Colonic mucosa (tissue), 4 donors: ENCODE results near the gene MCRIP2. TPM values are rescaled to one million over a fixed set of nuclear protein-coding genes. Genes with fewer than 3 reads are reported as not detected.
A peak's percentile ranks its signal among the peaks of the same experiment; 100 is the strongest.

Source experiments
- DNase-seq: peaks from one replicate; pipeline ENCODE4 v3.0.0-alpha.2; 2020
- H3K27ac ChIP-seq: fragments of 200-600 bp; one replicate; pipeline ENCODE4 v1.8.0; 2021
- H3K27me3 ChIP-seq: fragments of 200-600 bp; one replicate; pipeline ENCODE4 v1.8.0; 2021
- H3K36me3 ChIP-seq: fragments of 200-600 bp; one replicate; pipeline ENCODE4 v1.8.0; 2021
- H3K4me1 ChIP-seq: fragments of 200-600 bp; one replicate; pipeline ENCODE4 v1.8.0; 2021; ENCODE audit warnings: mild to moderate bottlenecking
- H3K4me3 ChIP-seq: fragments of 200-600 bp; one replicate; pipeline ENCODE4 v1.8.0; 2021
- H3K9ac ChIP-seq, 2 donors: one replicate each; pipeline ENCODE4 v1.7.0; 2013; ENCODE audit warnings: control low read depth in 2 of 2, low read depth in 2 of 2, low read length in 2 of 2
- H3K9me3 ChIP-seq: fragments of 200-600 bp; one replicate; pipeline ENCODE4 v1.8.0; 2021
- intact Hi-C: fragments of 100-400 bp; cut with DNase I; formaldehyde crosslinking; loops from one replicate; pipeline ENCODE4 v1.14.1; 2022
- total RNA-seq, 2 donors: library from RNA; stranded (reverse); fragmentation: NEBNext Ultra II Directional in 1 of 2; extraction: Animal tissue kit (Norgen Biotek cat#: 25700) in 1 of 2; gene quantifications; one replicate each; pipeline ENCODE4 v1.2.1, GENCODE V29; 2021
- TF ChIP-seq, protein P1 (sequence below): fragments of 200-600 bp; IDR thresholded peaks from one replicate; pipeline ENCODE4 v1.8.0; 2022; ENCODE audit warnings: antibody characterized with exemption, mild to moderate bottlenecking
- donor health status: healthy.
- donor health status: DM: no; HTN: no; CAD: no.
- donor health status: DM: no; HTN: no; CAD: no.

The MCRIP2 gene
- total RNA-seq, 2 donors from 2014 or later, result 132 to 158 TPM

DNA sequence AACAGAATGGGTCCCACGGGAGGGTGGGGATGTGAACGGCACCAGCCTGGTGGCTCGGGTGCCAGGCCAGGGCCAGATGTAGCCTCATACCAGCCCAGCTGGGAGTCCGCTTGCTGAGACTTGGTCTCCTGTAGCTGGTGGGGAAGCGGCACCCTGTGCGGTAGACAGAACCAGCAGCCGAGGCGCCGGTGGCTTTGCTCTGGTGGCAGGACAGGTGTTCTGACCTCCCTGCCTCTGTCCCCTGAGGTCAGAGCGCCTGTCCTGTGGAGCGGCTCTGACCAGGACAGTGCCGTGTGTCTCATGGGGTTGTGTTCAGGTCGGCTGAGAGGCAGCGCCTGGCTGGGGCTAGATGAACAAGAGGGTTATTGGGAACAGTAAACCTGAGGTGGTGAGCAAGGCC, 31.6 kb upstream of the MCRIP2 start:
- intact Hi-C loops, result no loop called here
- Histone ChIP-seq H3K27me3 (no peaks in the 10 kb centered on the region), H3K4me1 (no peaks in the 10 kb centered on the region), H3K36me3 (no peaks in the 10 kb centered on the region), H3K4me3 (no peak overlapping the region), H3K27ac (no peak overlapping the region), H3K9me3 (no peaks in the 10 kb centered on the region), H3K9ac (peak overlapping the region in 1 of 2 donors; percentile 43)
- DNase-seq, result no peak
- TF ChIP-seq, protein P1, sequence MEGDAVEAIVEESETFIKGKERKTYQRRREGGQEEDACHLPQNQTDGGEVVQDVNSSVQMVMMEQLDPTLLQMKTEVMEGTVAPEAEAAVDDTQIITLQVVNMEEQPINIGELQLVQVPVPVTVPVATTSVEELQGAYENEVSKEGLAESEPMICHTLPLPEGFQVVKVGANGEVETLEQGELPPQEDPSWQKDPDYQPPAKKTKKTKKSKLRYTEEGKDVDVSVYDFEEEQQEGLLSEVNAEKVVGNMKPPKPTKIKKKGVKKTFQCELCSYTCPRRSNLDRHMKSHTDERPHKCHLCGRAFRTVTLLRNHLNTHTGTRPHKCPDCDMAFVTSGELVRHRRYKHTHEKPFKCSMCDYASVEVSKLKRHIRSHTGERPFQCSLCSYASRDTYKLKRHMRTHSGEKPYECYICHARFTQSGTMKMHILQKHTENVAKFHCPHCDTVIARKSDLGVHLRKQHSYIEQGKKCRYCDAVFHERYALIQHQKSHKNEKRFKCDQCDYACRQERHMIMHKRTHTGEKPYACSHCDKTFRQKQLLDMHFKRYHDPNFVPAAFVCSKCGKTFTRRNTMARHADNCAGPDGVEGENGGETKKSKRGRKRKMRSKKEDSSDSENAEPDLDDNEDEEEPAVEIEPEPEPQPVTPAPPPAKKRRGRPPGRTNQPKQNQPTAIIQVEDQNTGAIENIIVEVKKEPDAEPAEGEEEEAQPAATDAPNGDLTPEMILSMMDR, result no peak

DNA sequence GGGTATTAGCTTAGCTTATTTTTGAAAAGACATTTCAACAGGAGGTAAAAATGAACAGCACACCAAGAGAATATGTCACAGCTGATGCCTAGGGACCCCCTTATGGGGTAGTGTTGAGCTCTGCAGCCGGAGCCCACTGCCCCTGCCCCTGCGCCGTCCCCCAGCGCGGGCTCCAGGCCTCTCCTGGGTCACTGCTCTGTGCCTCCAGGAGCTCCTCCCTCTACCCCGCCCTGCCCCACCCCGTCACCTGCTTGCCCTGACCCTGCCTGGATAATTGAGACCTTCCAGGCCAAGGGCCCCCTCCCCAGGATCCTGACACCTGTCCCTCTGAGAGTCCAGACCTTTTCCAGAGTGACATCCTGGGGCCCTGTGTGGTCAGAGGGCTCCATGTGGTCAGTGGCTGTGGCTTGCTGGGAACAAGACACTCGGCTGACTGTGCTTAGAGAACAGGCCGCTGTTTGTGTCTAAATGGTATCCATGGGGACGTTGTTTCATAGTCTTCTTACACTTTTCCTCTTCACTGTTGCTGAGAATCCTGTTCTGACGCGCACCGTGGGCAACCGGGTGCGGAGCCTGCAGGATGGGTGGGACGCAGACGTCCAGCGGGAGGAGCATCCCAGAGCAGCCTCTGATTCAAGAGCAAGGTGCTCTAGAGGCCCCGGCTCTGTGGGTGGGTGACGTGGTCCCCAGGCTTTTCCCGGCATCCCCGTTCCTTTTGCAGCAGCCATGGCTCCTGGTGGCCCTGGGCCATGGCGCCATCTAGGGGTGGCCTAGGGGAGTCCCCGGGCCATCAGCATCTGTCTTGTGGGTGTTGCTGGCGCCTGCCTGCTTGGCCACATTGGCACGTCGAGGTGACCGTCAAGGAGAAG, 30.9 kb upstream of the MCRIP2 start:
- TF ChIP-seq, protein P1, result peak; percentile 63
- Histone ChIP-seq H3K9ac (peak overlapping the region in 1 of 2 donors; percentile 43), H3K9me3 (no peaks in the 10 kb centered on the region), H3K4me3 (no peak overlapping the region), H3K4me1 (no peaks in the 10 kb centered on the region), H3K27ac (no peak overlapping the region), H3K36me3 (no peaks in the 10 kb centered on the region), H3K27me3 (no peaks in the 10 kb centered on the region)
- peak; percentile 63 for DNase-seq
- intact Hi-C loops, result no loop called here

DNA sequence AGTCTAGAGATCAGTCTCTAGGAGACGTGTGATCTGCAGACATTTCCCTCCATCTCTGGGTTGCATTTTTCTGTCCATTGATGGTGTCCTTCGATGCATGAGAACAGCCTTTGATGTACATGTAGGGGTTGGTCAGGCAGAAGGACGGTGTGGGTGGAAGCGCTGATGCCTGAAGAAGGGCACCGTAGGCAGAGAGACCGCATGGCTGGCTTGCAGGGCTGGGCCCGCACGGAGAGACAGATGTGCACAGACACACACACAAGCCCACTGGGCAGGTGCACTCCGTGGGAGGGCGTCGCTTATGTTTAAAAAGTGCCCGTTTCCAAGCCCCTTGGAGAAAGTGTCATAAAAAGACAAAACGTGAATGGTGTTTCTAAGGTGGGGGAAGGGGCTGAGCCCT, 26.5 kb upstream of the MCRIP2 start:
- H3K4me1 ChIP-seq, result no peaks in the 10 kb centered on the region
- no peak overlapping the region for H3K4me3 ChIP-seq
- TF ChIP-seq, protein P1, result no peak
- H3K27ac ChIP-seq, result no peak overlapping the region
- no peaks in the 10 kb centered on the region for H3K36me3 ChIP-seq
- H3K9me3 ChIP-seq, result no peaks in the 10 kb centered on the region
- no peak overlapping the region for H3K9ac ChIP-seq
- DNase-seq, result no peak
- intact Hi-C loops, result no loop called here
- H3K27me3 ChIP-seq, result no peaks in the 10 kb centered on the region

DNA sequence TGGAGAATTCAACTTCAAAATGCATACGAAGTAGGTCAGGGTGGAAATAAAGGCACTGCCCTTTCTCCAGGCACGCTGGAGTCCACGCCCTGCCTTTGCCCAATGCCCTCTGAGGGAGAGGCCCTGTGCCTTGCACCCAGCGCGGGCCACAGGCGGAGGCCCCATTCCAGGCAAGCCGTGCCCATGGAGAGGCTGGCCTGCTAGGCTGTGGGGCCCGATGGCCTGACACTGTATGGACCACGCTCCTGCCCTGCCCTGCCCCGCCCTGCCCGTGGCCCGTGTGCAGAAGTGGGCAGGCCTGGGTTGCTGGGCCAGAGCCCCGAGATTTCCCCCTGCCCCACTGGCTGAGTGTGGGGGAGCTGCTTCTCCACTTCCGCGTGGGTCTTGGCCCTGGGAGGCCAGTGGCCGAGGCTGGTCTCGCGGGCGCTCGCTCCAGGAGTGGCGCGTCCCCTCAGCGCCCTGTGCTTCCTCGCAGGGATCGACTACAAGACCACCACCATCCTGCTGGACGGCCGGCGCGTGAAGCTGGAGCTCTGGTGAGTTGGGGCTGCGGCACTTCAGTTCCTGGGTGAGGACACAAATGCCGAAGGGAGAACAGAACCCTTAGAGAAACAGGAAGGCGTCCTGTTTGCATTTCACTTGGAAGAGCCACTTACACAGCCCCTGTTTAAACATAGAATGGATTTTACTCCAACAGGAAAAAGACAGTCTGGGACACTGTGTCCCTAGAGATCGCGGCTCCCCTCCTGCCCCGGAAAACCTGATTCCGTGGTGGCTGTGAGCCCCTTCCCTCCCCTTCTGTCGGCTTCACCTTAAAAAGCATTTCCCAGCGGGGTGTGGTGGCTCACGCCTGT, 24.7 kb upstream of the MCRIP2 start:
- no peak overlapping the region for H3K9ac ChIP-seq
- no peaks in the 10 kb centered on the region for H3K4me1 ChIP-seq
- no peak overlapping the region for H3K27ac ChIP-seq
- TF ChIP-seq, protein P1, result no peak
- DNase-seq, result no peak
- H3K4me3 ChIP-seq, result no peak overlapping the region
- no peaks in the 10 kb centered on the region for H3K9me3 ChIP-seq
- H3K36me3 ChIP-seq, result no peaks in the 10 kb centered on the region
- intact Hi-C loops, result no loop called here
- no peaks in the 10 kb centered on the region for H3K27me3 ChIP-seq

DNA sequence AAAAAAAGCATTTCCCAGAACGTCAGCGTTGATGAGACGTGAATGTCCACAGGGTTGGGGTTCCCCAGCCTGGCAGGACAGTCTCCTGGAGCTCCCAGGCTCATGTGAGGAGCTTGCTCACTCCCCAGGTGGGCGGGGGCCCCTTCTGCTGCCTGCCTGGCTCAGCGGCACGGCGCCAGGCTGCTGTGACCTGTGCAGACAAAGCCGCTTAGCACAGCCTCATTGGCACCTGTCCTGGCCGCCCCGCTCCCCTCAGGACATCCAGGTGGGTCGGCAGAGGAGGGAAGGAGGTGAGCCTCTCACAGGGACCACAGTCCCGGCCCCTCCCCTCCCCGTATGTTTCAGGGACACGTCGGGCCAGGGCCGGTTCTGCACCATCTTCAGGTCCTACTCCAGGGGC, 23.8 kb upstream of the MCRIP2 start:
- TF ChIP-seq, protein P1, result no peak
- Histone ChIP-seq H3K9ac (no peak overlapping the region), H3K36me3 (no peaks in the 10 kb centered on the region), H3K27me3 (no peaks in the 10 kb centered on the region), H3K4me1 (no peaks in the 10 kb centered on the region), H3K27ac (no peak overlapping the region), H3K4me3 (no peak overlapping the region), H3K9me3 (no peaks in the 10 kb centered on the region)
- intact Hi-C loops, result no loop called here
- DNase-seq, result no peak
